Dendritic cell treated with granulocyte-macrophage colony-stimulating factor and Interleukin-4, amounts not matched to agents 40 ng/mL and 50 ng/mL, for 4 days (primary cell): ENCODE results near the gene NT5E.
"Not testable (repeated sequence)": the region's sequence is repeated elsewhere in the genome, so short reads cannot be mapped to it uniquely, and the experiment has no call there.

Experiments
- H3K27ac Mint-ChIP-seq: one replicate; pipeline ENCODE4 v1.8.0; 2022; ENCODE audit warnings: mild to moderate bottlenecking, mixed read lengths
- H3K27me3 Mint-ChIP-seq: one replicate; pipeline ENCODE4 v1.8.0; 2022; ENCODE audit warnings: mild to moderate bottlenecking, mixed read lengths
- H3K36me3 Mint-ChIP-seq: one replicate; pipeline ENCODE4 v1.8.0; 2022; ENCODE audit warnings: low read depth, mixed read lengths
- H3K4me1 Mint-ChIP-seq: one replicate; pipeline ENCODE4 v1.8.0; 2022; ENCODE audit warnings: low read depth, mixed read lengths
- H3K4me3 Mint-ChIP-seq: one replicate; pipeline ENCODE4 v1.8.0; 2022; ENCODE audit warnings: mild to moderate bottlenecking, moderate library complexity, mixed read lengths
- H3K9me3 Mint-ChIP-seq: one replicate; pipeline ENCODE4 v1.8.0; 2022; ENCODE audit warnings: mixed read lengths
- intact Hi-C: fragments of 100-400 bp; cut with micrococcal nuclease; formaldehyde crosslinking; loops from one replicate; pipeline ENCODE4 v1.15.0; 2022

Gene NT5E

DNA sequence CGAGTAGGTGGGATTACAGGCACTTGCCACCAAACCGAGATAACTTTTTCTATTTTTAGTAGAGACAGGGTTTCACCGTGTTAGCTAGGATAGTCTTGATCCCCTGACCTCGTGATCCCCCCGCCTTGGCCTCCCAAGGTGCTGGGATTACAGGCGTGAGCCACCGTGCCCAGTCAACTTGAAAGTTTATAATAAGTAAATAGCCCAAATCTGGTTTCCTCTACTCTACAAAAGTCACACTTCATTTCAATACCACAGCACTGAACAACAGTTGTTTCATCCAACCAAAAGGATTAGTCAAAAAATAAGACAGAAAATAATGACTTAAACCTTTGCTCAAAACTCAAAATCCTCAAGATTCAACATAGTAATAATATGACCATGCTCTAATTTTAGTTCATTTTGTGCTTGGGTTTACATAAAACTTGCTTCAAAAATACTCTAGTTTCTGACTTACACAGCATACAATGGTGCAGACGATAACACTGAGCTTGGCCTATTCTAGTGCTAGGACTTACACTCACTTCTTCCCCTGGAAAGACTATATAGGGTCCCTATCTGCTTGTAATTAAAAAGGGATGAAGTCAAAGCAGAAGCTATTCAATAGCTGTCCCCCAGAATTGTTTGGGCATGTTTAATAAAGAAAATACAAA lies 56.7 kb downstream of the NT5E start:
- Mint-ChIP-seq H3K9me3 (no peaks in the 10 kb centered on the region), H3K27me3 (no peaks in the 10 kb centered on the region), H3K4me1 (no peaks in the 10 kb centered on the region), H3K4me3 (no peak overlapping the region), H3K27ac (no peak overlapping the region), H3K36me3 (peaks cover 39% of the 10 kb centered on the region)
- intact Hi-C loops = no loop called here

DNA sequence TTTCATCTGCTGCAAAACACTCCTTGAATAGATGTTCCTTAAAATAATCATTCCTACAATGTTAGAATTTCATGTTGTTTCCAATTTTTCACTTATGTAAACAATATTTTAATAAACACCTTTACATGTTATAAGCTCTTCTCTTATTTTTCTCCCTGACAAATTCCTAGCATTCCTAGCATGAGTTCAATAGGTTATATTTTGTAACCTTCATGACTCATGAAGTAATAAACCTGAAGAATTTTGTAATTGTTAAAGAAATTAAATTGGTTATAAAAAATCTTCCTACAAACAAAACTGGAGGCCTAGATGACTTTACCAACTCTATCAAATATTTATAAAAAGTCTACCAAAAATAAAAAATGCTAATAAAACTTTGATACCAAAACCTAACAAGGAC lies 66.3 kb downstream of the NT5E start:
- Mint-ChIP-seq H3K9me3 (no peaks in the 10 kb centered on the region), H3K4me1 (no peaks in the 10 kb centered on the region), H3K27me3 (no peaks in the 10 kb centered on the region), H3K4me3 (no peak overlapping the region), H3K36me3 (peaks cover 77% of the 10 kb centered on the region), H3K27ac (no peak overlapping the region)
- intact Hi-C loops = no loop called here

DNA sequence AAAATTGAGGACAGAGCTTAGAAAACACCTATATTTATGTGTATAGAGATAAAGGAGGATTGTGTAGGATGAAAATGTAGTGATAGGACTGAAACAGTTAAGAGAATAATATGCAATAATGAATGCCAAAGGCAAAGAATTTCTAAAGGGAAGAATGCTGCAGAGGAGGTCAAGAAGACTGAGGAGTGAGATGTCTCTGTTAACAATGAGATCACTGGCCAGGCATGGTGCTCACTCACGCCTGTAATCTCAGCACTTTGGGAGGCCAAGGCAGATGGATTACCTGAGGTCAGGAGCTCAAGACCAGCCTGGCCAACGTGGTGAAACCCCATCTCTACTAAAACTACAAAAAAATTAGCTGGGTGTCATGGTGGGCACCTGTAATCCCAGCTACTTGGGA lies 74.4 kb downstream of the NT5E start:
- H3K27me3 Mint-ChIP-seq, intact Hi-C loops, H3K27ac Mint-ChIP-seq, H3K4me1 Mint-ChIP-seq, H3K4me3 Mint-ChIP-seq, H3K9me3 Mint-ChIP-seq: not testable (repeated sequence)
- peaks cover 81% of the 10 kb centered on the region for H3K36me3 Mint-ChIP-seq

DNA sequence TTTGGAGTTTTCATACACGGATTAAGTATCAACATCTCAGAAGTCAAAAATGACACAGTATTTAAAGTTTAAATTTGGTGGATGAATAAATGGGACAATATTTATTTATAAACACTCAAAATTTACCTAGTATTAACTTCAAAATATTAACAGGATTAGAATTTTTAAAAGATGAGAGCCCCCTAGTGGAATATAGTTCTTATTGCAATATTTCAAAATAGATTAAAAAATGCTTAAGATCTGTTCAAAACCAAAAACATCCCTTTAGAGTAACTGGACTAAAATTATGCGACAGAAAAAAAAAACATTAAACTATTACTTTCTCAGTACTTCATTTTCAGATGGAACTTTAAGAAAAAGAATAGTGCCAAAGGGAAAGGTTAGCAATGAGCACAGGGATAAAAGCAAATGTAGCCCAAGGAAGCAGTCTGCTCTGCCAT lies 87.2 kb downstream of the NT5E start:
- Mint-ChIP-seq H3K36me3 (peaks cover 50% of the 10 kb centered on the region), H3K4me3 (no peak overlapping the region), H3K27me3 (no peaks in the 10 kb centered on the region), H3K9me3 (no peaks in the 10 kb centered on the region), H3K27ac (no peak overlapping the region), H3K4me1 (no peaks in the 10 kb centered on the region)
- intact Hi-C loops = no loop called here

DNA sequence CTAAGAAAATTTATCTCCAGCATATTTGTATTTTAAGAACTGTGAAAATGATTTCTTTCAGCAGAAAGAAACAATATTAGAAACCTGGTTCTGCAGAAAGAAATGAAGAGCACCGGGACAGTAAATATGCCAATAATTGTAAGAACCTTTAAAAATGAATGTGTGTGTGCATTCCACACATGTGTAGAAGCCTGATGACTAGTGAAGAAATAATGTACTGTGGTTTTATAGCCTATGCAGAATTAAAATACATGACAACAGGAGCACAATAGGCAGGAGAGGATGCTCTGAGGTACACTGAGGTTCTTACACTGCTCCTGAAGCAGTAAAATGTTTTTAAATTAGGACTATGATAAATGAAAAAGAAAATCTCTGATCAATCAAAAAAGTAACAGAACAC lies 94.9 kb downstream of the NT5E start:
- peaks cover 55% of the 10 kb centered on the region for H3K36me3 Mint-ChIP-seq
- no peaks in the 10 kb centered on the region for H3K9me3 Mint-ChIP-seq
- intact Hi-C loops = loop anchor here (2.0 kb wide), 1 partner anchor 16 kb away; no protein-coding TSS in a partner anchor
- no peaks in the 10 kb centered on the region for H3K27me3 Mint-ChIP-seq
- no peak overlapping the region for H3K27ac Mint-ChIP-seq
- no peak overlapping the region for H3K4me3 Mint-ChIP-seq
- H3K4me1 Mint-ChIP-seq = no peaks in the 10 kb centered on the region
